PC-9 (cell line): ENCODE data around the gene IFRD2.

Experiments
- EZH2 ChIP-seq: fragments of 200-600 bp; sonication (generic); IDR thresholded peaks from 2 replicates; pipeline ENCODE4 v1.8.0; 2017; ENCODE audit warnings: antibody characterized with exemption, low read depth
- TF ChIP-seq, protein P1 (sequence below): fragments of 200-600 bp; sonication (generic); conservative IDR thresholded peaks from 2 replicates; pipeline ENCODE4 v1.6.1; 2017; ENCODE audit warnings: mixed run types, antibody characterized with exemption, mild to moderate bottlenecking, moderate library complexity

DNA sequence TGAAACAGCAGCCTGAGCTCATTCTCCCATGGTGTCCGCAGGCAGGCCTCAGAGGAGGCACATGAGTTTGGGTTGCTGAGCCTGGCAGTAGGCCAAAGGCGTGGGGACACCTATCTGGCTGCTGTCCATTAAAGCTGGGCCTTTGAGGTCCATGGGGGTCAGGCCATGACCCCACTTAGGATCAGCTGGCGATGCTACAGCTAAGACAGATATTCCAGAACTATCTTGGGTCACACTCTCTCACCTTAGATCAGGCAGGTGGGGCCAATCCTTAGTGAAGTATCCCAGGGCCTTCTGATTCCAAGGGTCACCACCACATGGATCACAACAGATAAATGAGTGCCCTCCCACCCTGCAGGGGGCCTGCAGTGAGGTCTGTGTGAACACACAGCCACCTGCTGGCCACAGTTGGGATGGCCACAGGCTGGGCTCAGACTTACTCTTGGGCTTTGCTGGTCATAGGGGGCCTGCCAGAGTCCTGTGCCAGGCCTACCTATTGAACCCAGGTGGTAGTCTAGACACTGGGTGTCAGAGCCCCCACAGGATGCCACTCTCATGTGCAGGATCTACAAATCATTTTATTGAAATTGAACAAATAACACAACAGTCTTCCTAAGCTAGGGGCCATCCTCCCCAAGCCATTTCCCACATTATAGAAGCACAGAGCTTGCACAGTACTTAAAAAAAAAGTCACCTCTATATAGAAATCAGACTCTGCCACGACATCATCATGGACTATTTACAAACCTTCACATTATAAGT is 32.3 kb upstream of the IFRD2 start:
- TF ChIP-seq, protein P1, sequence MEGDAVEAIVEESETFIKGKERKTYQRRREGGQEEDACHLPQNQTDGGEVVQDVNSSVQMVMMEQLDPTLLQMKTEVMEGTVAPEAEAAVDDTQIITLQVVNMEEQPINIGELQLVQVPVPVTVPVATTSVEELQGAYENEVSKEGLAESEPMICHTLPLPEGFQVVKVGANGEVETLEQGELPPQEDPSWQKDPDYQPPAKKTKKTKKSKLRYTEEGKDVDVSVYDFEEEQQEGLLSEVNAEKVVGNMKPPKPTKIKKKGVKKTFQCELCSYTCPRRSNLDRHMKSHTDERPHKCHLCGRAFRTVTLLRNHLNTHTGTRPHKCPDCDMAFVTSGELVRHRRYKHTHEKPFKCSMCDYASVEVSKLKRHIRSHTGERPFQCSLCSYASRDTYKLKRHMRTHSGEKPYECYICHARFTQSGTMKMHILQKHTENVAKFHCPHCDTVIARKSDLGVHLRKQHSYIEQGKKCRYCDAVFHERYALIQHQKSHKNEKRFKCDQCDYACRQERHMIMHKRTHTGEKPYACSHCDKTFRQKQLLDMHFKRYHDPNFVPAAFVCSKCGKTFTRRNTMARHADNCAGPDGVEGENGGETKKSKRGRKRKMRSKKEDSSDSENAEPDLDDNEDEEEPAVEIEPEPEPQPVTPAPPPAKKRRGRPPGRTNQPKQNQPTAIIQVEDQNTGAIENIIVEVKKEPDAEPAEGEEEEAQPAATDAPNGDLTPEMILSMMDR, result peak; percentile 88
- TF ChIP-seq EZH2, result no peak
